Right atrium auricular region (tissue), 2 donors: ENCODE data around the gene TNIP1. TPM values are rescaled to one million over a fixed set of nuclear protein-coding genes. Genes with fewer than 3 reads are reported as not detected.
A peak's percentile ranks its signal among the peaks of the same experiment; 100 is the strongest.

ENCODE experiments used
- DNase-seq: peaks from one replicate; pipeline ENCODE4 v3.0.0-alpha.2; 2019; ENCODE audit warnings: low spot score
- H3K27ac ChIP-seq, 2 donors: fragments of 200-600 bp; sonication (generic); 1 replicate in 1 of 2; 2 replicates in 1 of 2; pipeline ENCODE4 v1.5.1; 2016 to 2019
- H3K27me3 ChIP-seq, 2 donors: fragments of 200-600 bp; sonication (generic); one replicate each; pipeline versions ENCODE4 v1.5.1 to v1.6.0; 2017 to 2019
- H3K36me3 ChIP-seq: fragments of 200-600 bp; sonication (generic); one replicate; pipeline ENCODE4 v1.5.1; 2016
- H3K4me1 ChIP-seq, 2 donors: fragments of 200-600 bp; sonication (generic); one replicate each; pipeline versions ENCODE4 v1.5.1 to v1.6.0; 2017 to 2019
- H3K4me3 ChIP-seq, 2 donors: fragments of 200-600 bp; sonication (generic); 1 replicate in 1 of 2; 2 replicates in 1 of 2; pipeline ENCODE4 v1.5.1; 2017 to 2019; ENCODE audit warnings: mild to moderate bottlenecking in 1 of 2, moderate library complexity in 1 of 2
- H3K9me3 ChIP-seq, 2 donors: fragments of 200-600 bp; sonication (generic); one replicate each; pipeline ENCODE4 v1.5.1; 2019
- CTCF ChIP-seq, 2 donors: fragments of 200-600 bp; sonication (generic); IDR thresholded peaks; one replicate each; pipeline ENCODE4 v1.5.1; 2019; ENCODE audit warnings: antibody characterized with exemption in 2 of 2
- total RNA-seq, 2 donors: library from RNA; depleted of rRNA; stranded (reverse); fragments of >200 nt; gene quantifications; one replicate each; pipeline ENCODE4 v1.1.0, GENCODE V29; 2016

Gene TNIP1
- total RNA-seq, 2 donors from 2014 or later, result 68.9 to 92.6 TPM

DNA sequence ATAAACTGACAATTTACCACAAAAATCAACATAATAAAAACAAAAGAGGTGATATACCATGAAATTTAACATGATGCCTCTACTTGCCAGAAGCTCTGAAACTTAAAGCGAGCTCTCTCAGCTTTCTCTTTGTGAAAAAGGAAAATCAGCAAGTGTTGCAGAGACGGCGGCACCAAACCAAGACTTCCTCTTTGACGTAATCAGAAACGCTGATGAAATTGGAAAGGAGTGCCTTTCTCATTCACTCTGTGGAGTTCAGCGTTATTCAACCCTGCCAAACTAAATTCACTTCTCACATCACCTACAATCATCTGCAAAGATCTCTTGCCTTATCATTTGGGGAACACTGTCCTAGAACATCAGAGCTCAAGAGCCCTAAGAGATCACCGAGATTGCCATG, 44.6 kb upstream of the TNIP1 start:
- Histone ChIP-seq H3K27ac (no peak overlapping the region), H3K4me1 (peaks cover 0 to 21% of the 10 kb centered on the region in 2 donors), H3K36me3 (peaks cover 75% of the 10 kb centered on the region), H3K9me3 (no peaks in the 10 kb centered on the region), H3K27me3 (no peaks in the 10 kb centered on the region), H3K4me3 (no peak overlapping the region)
- TF ChIP-seq CTCF (IDR thresholded peaks at IDR 0.05), result no peak
- DNase-seq, result no peak

DNA sequence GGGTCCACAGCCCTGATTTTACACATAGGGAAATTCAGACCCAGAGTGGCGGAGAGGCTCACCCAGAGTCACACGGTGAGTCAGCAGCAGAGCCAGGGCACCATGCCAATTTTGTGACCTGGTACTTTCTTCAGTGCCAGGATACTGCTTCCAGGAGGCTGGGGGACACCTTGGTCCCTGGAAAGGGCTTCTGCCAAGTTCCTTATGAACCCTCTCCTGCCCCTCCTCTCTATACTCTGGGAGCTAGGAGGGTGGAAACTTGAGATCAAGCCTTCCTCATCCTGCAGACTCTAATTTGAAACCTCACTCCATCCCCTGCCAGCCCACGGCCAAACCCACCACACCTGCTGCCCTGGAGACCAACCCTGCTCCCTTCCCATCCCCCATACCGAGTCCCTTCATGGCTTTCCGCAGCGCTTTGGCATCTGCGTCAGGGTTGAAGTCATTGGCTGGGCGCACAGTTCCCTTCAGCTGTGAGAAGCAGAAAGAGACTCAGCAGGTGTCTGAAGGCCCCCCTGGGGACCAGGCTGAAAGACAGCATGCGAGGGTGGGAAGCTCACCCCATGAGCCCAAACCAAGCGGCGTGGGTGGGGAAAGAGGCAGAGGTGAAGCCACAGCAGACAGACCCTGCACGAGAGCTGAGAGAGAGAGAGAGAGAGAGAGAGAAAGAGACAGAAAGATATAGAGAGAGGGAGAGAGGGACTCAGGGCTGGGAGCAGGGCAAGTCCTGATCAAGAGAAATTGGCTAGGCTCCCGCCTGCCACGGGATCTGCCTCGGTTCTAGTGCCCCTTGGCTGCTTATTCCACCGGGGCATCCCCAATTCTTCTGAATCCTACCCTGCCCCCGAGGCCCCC, 43.3 kb upstream of the TNIP1 start:
- peak overlapping the region; percentile 46 to 75 for H3K27ac ChIP-seq
- H3K36me3 ChIP-seq, result peaks cover 75% of the 10 kb centered on the region
- peak; percentile 78 for DNase-seq
- peaks cover 0 to 21% of the 10 kb centered on the region in 2 donors for H3K4me1 ChIP-seq
- H3K27me3 ChIP-seq, result no peaks in the 10 kb centered on the region
- H3K4me3 ChIP-seq, result no peak overlapping the region
- H3K9me3 ChIP-seq, result no peaks in the 10 kb centered on the region
- TF ChIP-seq CTCF (IDR thresholded peaks at IDR 0.05), result no peak

- H3K36me3 ChIP-seq, result peaks cover 75% of the 10 kb centered on the region
- peaks cover 0 to 21% of the 10 kb centered on the region in 2 donors for H3K4me1 ChIP-seq
- DNase-seq, result no peak
- no peak for TF ChIP-seq CTCF (IDR thresholded peaks at IDR 0.05)
- no peak overlapping the region for H3K27ac ChIP-seq
- no peak overlapping the region for H3K4me3 ChIP-seq
- H3K9me3 ChIP-seq, result no peaks in the 10 kb centered on the region
- H3K27me3 ChIP-seq, result no peaks in the 10 kb centered on the region
These were observed 42.0 kb upstream of the TNIP1 start for GRCh38 chr5:151122828-151123227.

DNA sequence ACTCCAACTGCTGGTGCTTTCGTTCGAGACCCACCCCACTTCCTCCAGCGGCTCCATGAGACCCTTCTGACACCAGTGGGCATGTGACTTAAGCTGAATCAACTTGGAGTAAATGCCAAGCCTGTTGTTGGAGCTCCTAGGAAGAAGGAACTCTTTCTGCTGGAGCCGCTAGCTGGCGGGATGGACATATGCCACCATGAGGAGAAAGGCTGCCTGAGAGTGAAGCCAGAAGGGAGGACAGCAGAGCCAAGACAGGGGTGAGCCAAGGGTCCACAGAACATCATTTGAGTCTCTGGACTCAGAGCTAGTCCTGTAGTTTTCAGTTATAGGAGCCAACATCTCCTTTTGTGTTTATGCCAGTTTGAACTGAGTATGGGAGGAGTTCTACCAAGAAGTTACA, 40.8 kb upstream of the TNIP1 start:
- no peaks in the 10 kb centered on the region for H3K9me3 ChIP-seq
- H3K4me3 ChIP-seq, result no peak overlapping the region
- H3K36me3 ChIP-seq, result peaks cover 81% of the 10 kb centered on the region
- H3K4me1 ChIP-seq, result peaks cover 0 to 21% of the 10 kb centered on the region in 2 donors
- H3K27ac ChIP-seq, result no peak overlapping the region
- no peaks in the 10 kb centered on the region for H3K27me3 ChIP-seq
- no peak for DNase-seq
- TF ChIP-seq CTCF (IDR thresholded peaks at IDR 0.05), result no peak

DNA sequence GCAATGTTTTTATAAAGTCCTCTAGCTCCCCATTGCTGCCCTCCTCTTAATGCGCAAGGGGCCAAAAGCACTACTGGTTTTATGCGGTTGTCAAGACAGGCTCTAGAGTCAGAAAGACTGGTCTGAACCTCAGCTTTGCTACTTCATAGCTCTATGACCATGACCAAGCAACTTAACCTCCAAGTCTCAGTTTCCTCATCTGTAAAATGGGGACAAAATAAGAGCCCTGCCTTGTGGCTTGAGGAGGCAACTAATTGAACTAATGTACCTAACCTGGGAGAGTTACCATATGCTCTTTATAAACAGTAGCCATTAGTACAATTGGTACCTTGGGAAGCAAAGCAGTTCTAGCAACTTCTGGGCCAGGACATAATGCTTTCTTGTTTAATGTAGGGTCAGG, 40.3 kb upstream of the TNIP1 start:
- TF ChIP-seq CTCF (IDR thresholded peaks at IDR 0.05), result no peak
- Histone ChIP-seq H3K4me1 (peaks cover 0 to 16% of the 10 kb centered on the region in 2 donors), H3K27ac (no peak overlapping the region), H3K4me3 (no peak overlapping the region), H3K27me3 (no peaks in the 10 kb centered on the region), H3K9me3 (no peaks in the 10 kb centered on the region), H3K36me3 (peaks cover 87% of the 10 kb centered on the region)
- DNase-seq, result no peak
